HG02840 (cell line): ENCODE measurements around the gene ELL.

Source experiments
- ATAC-seq: cut with Tn5 transposase; IDR thresholded peaks from one replicate; pipeline ENCODE4 v1.9.1; 2021; ENCODE audit warnings: mild to moderate bottlenecking, moderate library complexity, moderate number of reproducible peaks; ENCODE audit not compliant: unreplicated experiment, low FRiP score

The ELL gene

GRCh38 chr19:18450931-18451836, 70.7 kb downstream of the ELL start:
- ATAC-seq = no peak

GRCh38 chr19:18450021-18450930, 71.6 kb downstream of the ELL start:
- no peak for ATAC-seq

- no peak for ATAC-seq
Observed at GRCh38 chr19:18449552-18449951, 72.3 kb downstream of the ELL start.

- ATAC-seq = no peak
Observed at GRCh38 chr19:18446811-18447359, 75.0 kb downstream of the ELL start.

GRCh38 chr19:18446145-18446810, 75.6 kb downstream of the ELL start:
- no peak for ATAC-seq

- ATAC-seq = no peak
Observed at GRCh38 chr19:18445262-18445948, 76.5 kb downstream of the ELL start.

- ATAC-seq = no peak
Observed at GRCh38 chr19:18444513-18444912, 77.4 kb downstream of the ELL start.

GRCh38 chr19:18443831-18444230, 78.0 kb downstream of the ELL start:
- ATAC-seq = no peak

GRCh38 chr19:18443406-18443805, 78.5 kb downstream of the ELL start:
- no peak for ATAC-seq

- no peak for ATAC-seq
Observed at GRCh38 chr19:18442941-18443340, 78.9 kb downstream of the ELL start.

GRCh38 chr19:18441804-18442788, 79.8 kb downstream of the ELL start:
- no peak for ATAC-seq

- no peak for ATAC-seq
Observed at GRCh38 chr19:18440936-18441803, 80.7 kb downstream of the ELL start.

GRCh38 chr19:18440415-18440877, 81.4 kb downstream of the ELL start:
- ATAC-seq = no peak

GRCh38 chr19:18439910-18440237, 82.0 kb downstream of the ELL start:
- ATAC-seq = no peak

GRCh38 chr19:18439025-18439909, 82.6 kb downstream of the ELL start:
- no peak for ATAC-seq

GRCh38 chr19:18438331-18439024, 83.4 kb downstream of the ELL start:
- ATAC-seq = no peak
